GM10266 (cell line): ENCODE data around the gene SSB.

Experiments used
- DNase-seq: peaks from one replicate; pipeline ENCODE4 v3.0.0; 2012; ENCODE audit errors: extremely low spot score
- CTCF ChIP-seq: IDR thresholded peaks from 2 replicates; pipeline ENCODE4 v1.5.1; 2012; ENCODE audit warnings: mild to moderate bottlenecking, low read depth; ENCODE audit not compliant: control insufficient read depth, insufficient read depth; ENCODE audit errors: missing control alignments

Gene SSB

GRCh38 chr2:169859423-169859822 lies 60.8 kb downstream of the SSB start:
- no peak for TF ChIP-seq CTCF
- DNase-seq = no peak

- TF ChIP-seq CTCF = no peak
- DNase-seq = no peak
These were observed 61.5 kb downstream of the SSB start for GRCh38 chr2:169860149-169860548.
